ENCODE data around the gene MCF2L2. TPM values are rescaled to one million over a fixed set of nuclear protein-coding genes. Genes with fewer than 3 reads are reported as not detected.

Gene MCF2L2
- total and polyA plus RNA-seq, 9 donors, result 0.12 to 2.2 (median 0.61) TPM

DNA sequence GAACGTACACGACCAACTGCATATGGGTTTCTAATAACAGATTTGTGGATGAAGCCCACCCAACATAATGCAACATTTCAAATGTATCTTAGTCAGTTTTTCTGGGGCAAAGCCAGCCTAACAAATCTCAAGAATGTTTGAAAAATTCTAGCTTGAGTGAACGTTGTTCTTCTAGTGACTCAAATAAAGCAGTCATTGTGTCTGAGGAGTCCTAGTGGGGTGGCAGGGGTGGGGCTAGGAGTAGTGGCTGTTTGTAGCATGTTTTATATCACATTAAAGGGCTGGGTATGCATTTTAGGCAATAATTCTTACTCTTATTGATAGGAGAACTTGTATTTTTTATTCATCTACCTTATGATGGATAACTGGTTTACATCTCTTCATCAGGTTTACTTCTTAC, 169.3 kb downstream of the MCF2L2 start:
- Histone ChIP-seq H3K9me3 (no peaks in the 10 kb centered on the region), H3K27ac (no peak overlapping the region), H3K36me3 (no peaks in the 10 kb centered on the region), H3K4me1 (ENCODE audit: insufficient read depth) (peaks cover 4% of the 10 kb centered on the region), H3K4me3 (no peak overlapping the region), H3K27me3 (no peaks in the 10 kb centered on the region)
- no peak for TF ChIP-seq EP300 (IDR thresholded peaks at IDR 0.05)
- TF ChIP-seq, protein P1, sequence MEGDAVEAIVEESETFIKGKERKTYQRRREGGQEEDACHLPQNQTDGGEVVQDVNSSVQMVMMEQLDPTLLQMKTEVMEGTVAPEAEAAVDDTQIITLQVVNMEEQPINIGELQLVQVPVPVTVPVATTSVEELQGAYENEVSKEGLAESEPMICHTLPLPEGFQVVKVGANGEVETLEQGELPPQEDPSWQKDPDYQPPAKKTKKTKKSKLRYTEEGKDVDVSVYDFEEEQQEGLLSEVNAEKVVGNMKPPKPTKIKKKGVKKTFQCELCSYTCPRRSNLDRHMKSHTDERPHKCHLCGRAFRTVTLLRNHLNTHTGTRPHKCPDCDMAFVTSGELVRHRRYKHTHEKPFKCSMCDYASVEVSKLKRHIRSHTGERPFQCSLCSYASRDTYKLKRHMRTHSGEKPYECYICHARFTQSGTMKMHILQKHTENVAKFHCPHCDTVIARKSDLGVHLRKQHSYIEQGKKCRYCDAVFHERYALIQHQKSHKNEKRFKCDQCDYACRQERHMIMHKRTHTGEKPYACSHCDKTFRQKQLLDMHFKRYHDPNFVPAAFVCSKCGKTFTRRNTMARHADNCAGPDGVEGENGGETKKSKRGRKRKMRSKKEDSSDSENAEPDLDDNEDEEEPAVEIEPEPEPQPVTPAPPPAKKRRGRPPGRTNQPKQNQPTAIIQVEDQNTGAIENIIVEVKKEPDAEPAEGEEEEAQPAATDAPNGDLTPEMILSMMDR (IDR thresholded peaks at IDR 0.05), result no peak
- TF ChIP-seq POLR2A (IDR thresholded peaks at IDR 0.05), result no peak
- WGBS, 3 donors, result 83 to 84% (median 83%) methylated on average over 3 of the region's 3 CpGs
- no peak for DNase-seq
- intact Hi-C loops (cut with DNase I), result no loop called here

DNA sequence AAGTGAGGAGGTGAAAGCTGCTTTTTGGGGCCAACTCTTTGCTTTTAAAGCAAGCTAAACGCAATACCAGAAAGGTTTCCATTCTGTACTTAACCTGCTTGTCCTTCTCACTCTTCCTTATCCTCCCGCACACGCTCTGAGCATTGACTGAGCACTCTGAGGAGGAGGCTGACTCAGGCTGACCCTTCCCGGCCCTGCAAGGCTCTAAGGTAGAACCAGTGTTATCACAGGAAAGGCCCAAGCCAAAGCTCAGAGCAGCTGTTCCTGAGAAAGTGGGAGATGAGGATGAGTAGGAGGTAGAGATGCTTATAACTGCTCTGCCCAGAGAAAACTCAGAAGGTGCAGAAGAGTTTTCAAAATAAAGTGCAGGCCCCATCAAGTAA, 173.1 kb downstream of the MCF2L2 start:
- Histone ChIP-seq H3K4me1 (ENCODE audit: insufficient read depth) (peaks cover 4% of the 10 kb centered on the region), H3K27me3 (no peaks in the 10 kb centered on the region), H3K36me3 (no peaks in the 10 kb centered on the region), H3K27ac (no peak overlapping the region), H3K9me3 (no peaks in the 10 kb centered on the region), H3K4me3 (peak overlapping the region; percentile 45)
- DNase-seq, result no peak
- 88 to 92% (median 90%) methylated on average over 4 of the region's 4 CpGs for WGBS, 3 donors
- intact Hi-C loops (cut with DNase I), result no loop called here
- no peak for TF ChIP-seq POLR2A (IDR thresholded peaks at IDR 0.05)
- no peak for TF ChIP-seq EP300 (IDR thresholded peaks at IDR 0.05)
- TF ChIP-seq, protein P1 (IDR thresholded peaks at IDR 0.05), result no peak

DNA sequence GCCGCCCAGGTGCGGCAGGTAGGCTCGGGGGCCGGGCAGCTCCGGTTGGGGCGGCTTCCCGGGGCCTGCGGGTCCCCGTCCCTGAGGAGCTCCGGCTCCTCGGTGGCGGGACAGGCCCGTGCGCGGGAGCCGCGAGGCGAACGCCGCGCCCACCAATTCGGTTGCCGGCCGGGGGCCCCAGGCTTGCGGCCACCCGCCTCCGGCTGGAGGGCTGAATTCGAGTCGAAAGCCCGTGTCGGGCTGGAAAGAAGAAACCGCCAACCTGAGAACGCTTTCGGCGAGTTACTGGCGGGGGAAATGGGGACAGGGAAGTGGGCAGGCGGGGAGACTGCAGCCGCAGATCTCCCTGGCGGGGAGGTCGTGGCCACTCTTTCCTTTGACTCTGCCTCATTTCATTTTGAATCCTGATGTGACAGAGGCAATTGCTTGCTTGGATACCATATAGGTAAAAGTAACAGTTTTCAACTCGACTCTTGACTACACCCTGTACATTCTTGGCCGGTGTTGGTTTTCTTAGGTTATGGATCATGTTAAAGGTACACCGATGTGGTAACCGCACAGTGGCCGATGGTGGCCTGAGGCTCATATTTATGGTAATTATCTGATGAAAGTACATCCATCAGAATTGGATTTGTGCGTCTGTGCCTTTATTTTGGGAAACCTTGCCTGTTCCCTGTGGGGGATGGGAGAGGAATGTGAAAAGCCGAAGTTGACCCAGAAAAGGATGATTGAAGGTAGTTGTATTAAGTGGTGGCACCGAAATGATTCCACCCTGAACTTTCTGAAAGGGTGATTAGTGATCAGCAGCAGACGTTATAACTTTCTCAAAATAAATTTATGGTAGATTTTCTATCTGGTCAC, 173.7 kb downstream of the MCF2L2 start:
- DNase-seq, result peak in 3 of 5 donors; percentile 27 to 57 (median 34)
- peak overlapping the region; percentile 96 for H3K27ac ChIP-seq
- intact Hi-C loops (cut with DNase I), result no loop called here
- WGBS, 3 donors, result 14 to 25% (median 21%) methylated on average over 31 to 49 of the region's 49 CpGs
- H3K36me3 ChIP-seq, result no peaks in the 10 kb centered on the region
- no peaks in the 10 kb centered on the region for H3K27me3 ChIP-seq
- H3K4me3 ChIP-seq, result peak overlapping the region; percentile 45
- H3K9me3 ChIP-seq, result no peaks in the 10 kb centered on the region
- peaks cover 2% of the 10 kb centered on the region for H3K4me1 ChIP-seq (ENCODE audit: insufficient read depth)
- TF ChIP-seq, protein P1 (IDR thresholded peaks at IDR 0.05), result no peak
- TF ChIP-seq POLR2A (IDR thresholded peaks at IDR 0.05), result no peak
- TF ChIP-seq EP300 (IDR thresholded peaks at IDR 0.05), result no peak

DNA sequence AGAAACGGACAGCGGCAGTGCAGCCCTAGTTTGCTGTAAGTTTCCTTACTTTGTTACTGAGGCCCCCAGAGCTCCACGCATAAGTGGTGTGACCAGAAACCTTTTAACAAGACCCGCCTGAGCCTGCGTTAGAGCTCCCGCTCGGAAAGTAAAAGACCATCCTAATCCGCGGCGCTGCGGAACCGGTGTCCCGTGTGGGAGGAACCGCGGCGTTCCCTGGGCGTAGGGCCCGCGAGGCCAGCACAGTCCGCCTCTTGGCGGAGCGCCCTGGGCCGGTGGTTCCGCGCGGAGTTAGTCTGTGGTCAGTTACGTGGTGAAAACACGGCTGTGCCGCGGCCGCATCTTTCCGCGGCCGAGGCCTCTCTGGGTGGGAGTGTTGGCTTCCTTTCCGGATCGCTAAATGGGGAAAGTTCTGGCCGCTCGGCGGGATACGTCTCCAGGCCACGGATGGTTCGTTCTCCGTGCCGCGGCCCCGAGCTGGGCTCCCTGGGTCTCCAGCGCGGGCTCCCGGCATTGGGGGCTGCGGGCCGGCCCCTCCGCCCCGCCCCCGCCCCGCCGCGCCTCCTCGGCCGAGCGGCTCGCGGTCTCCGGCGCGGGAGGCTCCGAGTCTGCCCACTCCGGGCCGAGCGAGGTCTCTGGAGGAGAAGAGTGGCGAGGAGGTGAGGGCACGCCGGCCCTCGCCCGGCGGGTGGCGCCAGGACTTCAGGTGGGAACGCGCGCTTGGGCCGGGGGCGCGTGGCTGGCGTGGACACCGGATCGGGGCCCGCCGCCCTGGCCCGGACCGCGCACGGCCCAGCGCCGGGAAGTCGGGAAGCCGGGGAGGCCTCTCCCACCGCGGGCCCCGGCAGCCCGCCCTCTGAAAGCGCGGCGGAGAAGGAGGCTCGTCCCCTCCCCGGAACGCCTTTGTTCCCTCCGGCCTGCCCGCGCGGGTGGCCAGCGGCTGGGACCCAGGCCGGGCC, 174.6 kb downstream of the MCF2L2 start:
- H3K9me3 ChIP-seq, result no peaks in the 10 kb centered on the region
- H3K4me3 ChIP-seq, result peak overlapping the region; percentile 45
- no peaks in the 10 kb centered on the region for H3K36me3 ChIP-seq
- H3K4me1 ChIP-seq (ENCODE audit: insufficient read depth), result no peaks in the 10 kb centered on the region
- TF ChIP-seq POLR2A (IDR thresholded peaks at IDR 0.05), result peak; percentile 48
- no peak for TF ChIP-seq EP300 (IDR thresholded peaks at IDR 0.05)
- peak; percentile 84 to 91 (median 87) for DNase-seq
- intact Hi-C loops (cut with DNase I), result no loop called here
- H3K27me3 ChIP-seq, result no peaks in the 10 kb centered on the region
- WGBS, 3 donors, result 0 to 1% (median 0%) methylated on average over 69 to 111 of the region's 111 CpGs
- peak overlapping the region; percentile 96 for H3K27ac ChIP-seq
